Jurkat, Clone E6-1 (cell line): ENCODE measurements around the gene COL6A2.
"Not testable (repeated sequence)": the region's sequence is repeated elsewhere in the genome, so short reads cannot be mapped to it uniquely, and the experiment has no call there.

Experiments used
- DNase-seq: peaks from one replicate; pipeline ENCODE4 v3.0.0-alpha.2; 2011; ENCODE audit warnings: low read depth, low spot score
- H3K4me3 ChIP-seq: 2 replicates; pipeline ENCODE4 v1.5.1; 2011; ENCODE audit warnings: mild to moderate bottlenecking, low read length, control low read depth, moderate library complexity

COL6A2 gene

GRCh38 chr21:46130831-46131587 lies 33.1 kb downstream of the COL6A2 start:
- H3K4me3 ChIP-seq, result no peak overlapping the region
- DNase-seq, result no peak

DNA sequence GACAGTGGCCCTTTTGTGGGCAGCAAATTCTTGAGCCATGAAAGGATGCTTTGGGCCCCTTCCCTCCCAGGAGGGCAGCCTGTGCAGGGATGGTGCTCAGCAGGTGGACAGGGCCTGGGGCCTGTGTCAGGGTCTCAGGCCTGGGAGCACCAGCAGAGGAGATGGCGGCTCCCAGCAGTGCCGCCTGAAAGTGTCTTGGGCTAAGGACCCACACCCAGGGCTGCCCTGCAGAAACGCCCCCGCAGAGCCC lies 33.6 kb downstream of the COL6A2 start:
- no peak overlapping the region for H3K4me3 ChIP-seq
- no peak for DNase-seq

- DNase-seq, result no peak
- H3K4me3 ChIP-seq, result no peak overlapping the region
Observed at GRCh38 chr21:46131838-46132651, 34.1 kb downstream of the COL6A2 start.

DNA sequence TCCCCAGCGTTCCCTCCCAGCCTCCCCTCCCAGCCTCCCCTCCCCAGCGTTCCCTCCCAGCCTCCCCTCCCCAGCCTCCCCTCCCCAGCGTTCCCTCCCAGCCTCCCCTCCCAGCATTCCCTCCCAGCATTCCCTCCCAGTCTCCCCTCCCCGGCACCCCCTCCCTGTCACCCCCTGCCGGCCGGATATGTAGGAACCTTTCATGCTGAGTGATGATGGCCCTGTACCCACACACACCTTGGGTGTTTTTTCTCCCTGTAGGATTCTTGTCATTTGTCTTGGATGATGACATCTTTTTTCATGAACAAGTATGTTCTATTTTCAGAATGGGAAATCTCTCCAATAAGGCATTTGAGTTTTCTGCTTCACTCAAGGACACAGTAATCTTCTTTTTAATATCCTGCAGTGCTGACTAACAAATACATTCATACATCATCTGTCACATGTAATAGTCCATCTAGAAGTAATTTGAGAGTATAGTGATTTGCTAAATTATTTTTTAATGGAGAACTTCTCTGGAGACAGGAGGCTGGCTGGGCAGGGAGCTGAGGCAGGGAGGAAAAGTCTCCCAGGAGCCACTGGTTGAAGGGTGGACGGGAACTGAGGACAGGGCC lies 38.0 kb downstream of the COL6A2 start:
- no peak overlapping the region for H3K4me3 ChIP-seq
- DNase-seq, result no peak

DNA sequence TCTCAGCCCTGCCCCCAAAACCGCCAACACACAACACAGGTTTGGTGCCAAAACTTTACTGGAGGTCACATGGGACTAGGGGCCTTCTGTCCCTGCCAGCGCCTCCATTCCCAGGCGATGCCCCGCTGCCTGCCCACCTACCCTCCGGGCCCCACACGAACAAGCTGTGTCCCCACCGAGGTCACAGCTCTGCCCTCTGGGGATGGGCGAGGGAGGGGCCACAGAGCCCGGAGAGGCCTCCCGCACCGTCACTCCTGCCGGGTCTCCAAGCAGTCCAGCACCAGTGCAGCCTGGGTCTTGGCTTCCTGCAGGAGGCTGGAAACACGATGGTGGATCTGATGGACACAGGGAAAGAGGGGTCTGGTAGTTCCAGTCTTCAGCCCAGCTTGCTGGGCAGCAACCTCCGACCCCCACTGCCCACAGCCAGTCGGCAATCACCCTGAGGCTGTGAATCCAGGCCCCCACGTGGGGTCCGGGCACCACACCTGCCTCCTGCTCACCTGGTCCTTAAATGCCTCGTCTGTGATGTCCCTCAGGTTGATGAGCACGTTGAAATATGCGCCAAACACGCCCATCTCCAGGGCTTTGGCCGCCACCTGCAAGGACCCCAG lies 38.9 kb downstream of the COL6A2 start:
- no peak overlapping the region for H3K4me3 ChIP-seq
- no peak for DNase-seq

GRCh38 chr21:46137908-46138307 lies 40.0 kb downstream of the COL6A2 start:
- H3K4me3 ChIP-seq, result no peak overlapping the region
- no peak for DNase-seq

GRCh38 chr21:46138383-46138970 lies 40.6 kb downstream of the COL6A2 start:
- DNase-seq, result no peak
- no peak overlapping the region for H3K4me3 ChIP-seq

GRCh38 chr21:46139686-46140085 lies 41.8 kb downstream of the COL6A2 start:
- no peak overlapping the region for H3K4me3 ChIP-seq

GRCh38 chr21:46140352-46141003 lies 42.6 kb downstream of the COL6A2 start:
- H3K4me3 ChIP-seq, DNase-seq: not testable (repeated sequence)

More at GRCh38 chr21:46139686-46140085, 41.8 kb downstream of the COL6A2 start:
- DNase-seq, result no peak

- H3K4me3 ChIP-seq, result no peak overlapping the region
Observed at GRCh38 chr21:46141767-46142581, 44.1 kb downstream of the COL6A2 start.

GRCh38 chr21:46142582-46143473 lies 44.9 kb downstream of the COL6A2 start:
- H3K4me3 ChIP-seq, result no peak overlapping the region
- peak; percentile 12 for DNase-seq

More at GRCh38 chr21:46141767-46142581, 44.1 kb downstream of the COL6A2 start:
- no peak for DNase-seq

DNA sequence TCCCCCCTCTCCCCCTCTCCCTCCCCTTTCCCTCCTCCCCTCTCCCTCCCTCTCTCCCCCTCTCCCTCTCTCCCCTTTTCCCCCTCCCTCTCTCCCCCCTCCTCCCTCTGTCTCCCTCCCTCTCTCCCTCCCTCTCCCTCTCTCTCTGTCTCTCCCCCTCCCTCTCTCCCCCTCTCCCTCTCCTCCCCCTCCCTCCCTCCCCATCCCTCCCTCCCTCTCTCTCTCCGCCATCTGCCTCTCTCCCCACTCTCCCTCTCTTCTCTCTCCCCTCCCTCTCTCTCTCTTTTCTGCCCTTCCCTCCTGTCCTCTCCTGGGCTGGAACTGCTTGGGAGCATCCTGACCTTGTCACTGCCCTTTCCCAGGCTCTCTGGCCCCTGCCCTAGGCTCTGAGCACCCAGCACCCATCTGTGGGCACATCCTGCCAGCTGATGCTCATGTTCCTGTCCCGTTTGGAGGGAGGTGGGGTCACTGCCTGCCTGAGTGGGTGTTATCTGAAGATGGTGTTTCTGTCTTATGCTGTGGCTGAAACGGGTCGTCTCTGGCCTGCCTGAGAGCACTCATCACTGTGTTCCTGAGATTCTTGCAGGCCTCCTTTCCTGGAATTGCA lies 46.7 kb downstream of the COL6A2 start:
- no peak overlapping the region for H3K4me3 ChIP-seq
- no peak for DNase-seq

GRCh38 chr21:46145159-46145839 lies 47.4 kb downstream of the COL6A2 start:
- no peak overlapping the region for H3K4me3 ChIP-seq
- no peak for DNase-seq

DNA sequence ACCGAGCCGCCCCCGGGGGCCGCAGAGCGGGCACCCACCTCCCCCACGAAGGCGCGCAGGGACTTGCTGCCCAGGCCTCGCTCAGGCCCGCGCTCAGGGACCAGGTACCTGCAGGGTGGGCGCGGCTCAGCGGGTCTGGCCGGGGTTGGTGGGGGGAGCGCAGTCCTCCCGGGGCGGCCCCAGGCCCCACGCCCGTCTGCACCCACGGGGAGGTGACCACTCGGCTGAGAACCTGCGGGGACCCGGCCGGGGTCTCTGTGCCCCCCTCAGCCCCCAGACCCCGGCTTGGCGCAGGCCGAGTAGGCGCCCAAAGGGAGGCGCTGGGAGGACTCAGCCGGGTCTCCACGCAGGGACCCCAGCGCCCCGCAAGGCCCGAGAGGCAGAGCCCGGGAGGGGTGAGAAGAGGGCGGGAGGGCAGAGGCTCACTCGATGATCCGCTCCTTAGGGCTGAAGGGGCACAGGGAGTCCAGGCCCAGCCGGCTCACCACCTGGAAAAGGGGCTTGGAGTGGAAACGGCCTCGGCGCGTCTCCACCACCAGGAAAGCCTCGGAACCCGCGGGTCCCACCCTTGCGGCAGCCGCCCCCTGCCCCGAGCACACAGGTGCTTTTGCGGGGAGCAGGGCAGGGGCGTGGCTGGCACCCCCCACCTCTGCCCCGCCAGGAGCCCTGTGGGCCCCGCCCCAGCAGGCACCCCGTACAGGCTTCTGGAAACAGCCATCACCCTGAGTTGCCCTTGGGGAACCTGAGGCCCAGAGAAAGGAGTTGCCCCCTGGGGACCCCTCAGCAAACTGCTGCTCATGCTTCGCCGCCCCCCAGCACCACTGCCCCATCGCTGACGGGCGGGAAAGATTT lies 48.2 kb downstream of the COL6A2 start:
- DNase-seq, result no peak
- no peak overlapping the region for H3K4me3 ChIP-seq

- no peak for DNase-seq
- no peak overlapping the region for H3K4me3 ChIP-seq
Observed at GRCh38 chr21:46146856-46147255, 48.9 kb downstream of the COL6A2 start.
